ENCODE measurements around the gene FAM234B. TPM values are rescaled to one million over a fixed set of nuclear protein-coding genes. Genes with fewer than 3 reads are reported as not detected.
A peak's percentile ranks its signal among the peaks of the same experiment; 100 is the strongest.

Gene FAM234B
- polyA plus RNA-seq, 1 experiment, result 7.3 TPM

GRCh38 chr12:13121568-13121967 lies 77.4 kb downstream of the FAM234B start:
- POLR2A ChIA-PET, result no interaction called here
- Histone ChIP-seq H3K9me3 (ENCODE audit: control insufficient read depth, insufficient read depth, low read length) (no peaks in the 10 kb centered on the region), H3K4me3 (ENCODE audit: low read depth, low read length) (no peak overlapping the region), H3K27ac (ENCODE audit: low read depth, low read length) (no peak overlapping the region), H3K27me3 (ENCODE audit: control insufficient read depth, insufficient read depth, low read length) (no peaks in the 10 kb centered on the region)
- CTCF ChIA-PET, result no interaction called here
- TF ChIP-seq CTCF (IDR thresholded peaks at IDR 0.05; ENCODE audit: low read depth, low read length), result no peak
- no peak for DNase-seq (ENCODE audit: low read depth, low spot score)

GRCh38 chr12:13124656-13125505 lies 80.7 kb downstream of the FAM234B start:
- TF ChIP-seq CTCF (IDR thresholded peaks at IDR 0.05; ENCODE audit: low read depth, low read length), result no peak
- Histone ChIP-seq H3K27ac (ENCODE audit: low read depth, low read length) (no peak overlapping the region), H3K4me3 (ENCODE audit: low read depth, low read length) (no peak overlapping the region), H3K27me3 (ENCODE audit: control insufficient read depth, insufficient read depth, low read length) (no peaks in the 10 kb centered on the region), H3K9me3 (ENCODE audit: control insufficient read depth, insufficient read depth, low read length) (no peaks in the 10 kb centered on the region)
- POLR2A ChIA-PET, result interaction anchor here (0.7 to 1.6 kb wide), 3 partner anchors 8 to 99 kb away, joined by 3 to 5 read pairs (median 3); no protein-coding TSS in a partner anchor
- DNase-seq (ENCODE audit: low read depth, low spot score), result peak; percentile 21
- CTCF ChIA-PET, result interaction anchor here (1.2 to 1.4 kb wide), 2 partner anchors 22 to 87 kb away, joined by 3 to 4 read pairs; no protein-coding TSS in a partner anchor

- CTCF ChIA-PET, result no interaction called here
- Histone ChIP-seq H3K27me3 (ENCODE audit: control insufficient read depth, insufficient read depth, low read length) (no peaks in the 10 kb centered on the region), H3K27ac (ENCODE audit: low read depth, low read length) (no peak overlapping the region), H3K4me3 (ENCODE audit: low read depth, low read length) (no peak overlapping the region), H3K9me3 (ENCODE audit: control insufficient read depth, insufficient read depth, low read length) (no peaks in the 10 kb centered on the region)
- POLR2A ChIA-PET, result no interaction called here
- DNase-seq (ENCODE audit: low read depth, low spot score), result no peak
- no peak for TF ChIP-seq CTCF (IDR thresholded peaks at IDR 0.05; ENCODE audit: low read depth, low read length)
These were observed 81.8 kb downstream of the FAM234B start for GRCh38 chr12:13125996-13126395.

DNA sequence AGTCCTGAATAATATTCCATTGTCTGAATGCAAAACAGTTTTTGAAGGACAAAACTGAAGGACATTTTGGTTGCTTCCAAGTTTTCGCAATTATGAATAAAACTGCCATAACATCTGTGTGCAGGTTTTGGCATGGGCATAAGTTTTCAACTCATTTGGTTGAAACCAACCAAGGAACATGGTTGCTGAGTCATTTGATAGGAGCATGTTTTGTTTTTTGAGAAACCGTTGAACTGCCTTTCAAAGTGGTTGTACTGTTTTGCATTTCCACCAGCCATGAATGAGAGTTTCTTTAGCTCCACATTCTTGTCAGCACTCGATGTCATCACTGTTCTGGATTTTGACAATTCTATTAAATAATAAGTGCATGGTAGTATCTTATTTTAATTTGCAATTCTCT lies 82.3 kb downstream of the FAM234B start:
- no peaks in the 10 kb centered on the region for H3K27me3 ChIP-seq (ENCODE audit: control insufficient read depth, insufficient read depth, low read length)
- no peak for DNase-seq (ENCODE audit: low read depth, low spot score)
- TF ChIP-seq CTCF (IDR thresholded peaks at IDR 0.05; ENCODE audit: low read depth, low read length), result no peak
- H3K9me3 ChIP-seq (ENCODE audit: control insufficient read depth, insufficient read depth, low read length), result no peaks in the 10 kb centered on the region
- CTCF ChIA-PET, result interaction anchor here (1.2 kb wide), 2 partner anchors 85 to 409 kb away, joined by 3 read pairs; no protein-coding TSS in a partner anchor
- POLR2A ChIA-PET, result no interaction called here
- no peak overlapping the region for H3K4me3 ChIP-seq (ENCODE audit: low read depth, low read length)
- no peak overlapping the region for H3K27ac ChIP-seq (ENCODE audit: low read depth, low read length)

GRCh38 chr12:13127444-13127843 lies 83.3 kb downstream of the FAM234B start:
- POLR2A ChIA-PET, result interaction anchor here (0.6 kb wide), 1 partner anchor 1408 kb away, joined by 3 read pairs; no protein-coding TSS in a partner anchor

More at GRCh38 chr12:13127444-13127843, 83.3 kb downstream of the FAM234B start:
- TF ChIP-seq CTCF (IDR thresholded peaks at IDR 0.05; ENCODE audit: low read depth, low read length), result no peak
- Histone ChIP-seq H3K4me3 (ENCODE audit: low read depth, low read length) (no peak overlapping the region), H3K27me3 (ENCODE audit: control insufficient read depth, insufficient read depth, low read length) (no peaks in the 10 kb centered on the region), H3K27ac (ENCODE audit: low read depth, low read length) (no peak overlapping the region), H3K9me3 (ENCODE audit: control insufficient read depth, insufficient read depth, low read length) (no peaks in the 10 kb centered on the region)
- CTCF ChIA-PET, result interaction anchor here (1.2 kb wide), 2 partner anchors 84 to 408 kb away, joined by 3 read pairs; no protein-coding TSS in a partner anchor
- no peak for DNase-seq (ENCODE audit: low read depth, low spot score)

All from AG04450 (cell line).